Measurements from ENCODE around the gene TCL1A.

The TCL1A gene

GRCh38 chr14:95727056-95727700 is 13.3 kb upstream of the TCL1A start:
- H3K4me3 ChIP-seq (ENCODE audit: low read depth, low read length), result no peak overlapping the region
- no peak for DNase-seq (ENCODE audit: low read depth)
- TF ChIP-seq, protein P1, sequence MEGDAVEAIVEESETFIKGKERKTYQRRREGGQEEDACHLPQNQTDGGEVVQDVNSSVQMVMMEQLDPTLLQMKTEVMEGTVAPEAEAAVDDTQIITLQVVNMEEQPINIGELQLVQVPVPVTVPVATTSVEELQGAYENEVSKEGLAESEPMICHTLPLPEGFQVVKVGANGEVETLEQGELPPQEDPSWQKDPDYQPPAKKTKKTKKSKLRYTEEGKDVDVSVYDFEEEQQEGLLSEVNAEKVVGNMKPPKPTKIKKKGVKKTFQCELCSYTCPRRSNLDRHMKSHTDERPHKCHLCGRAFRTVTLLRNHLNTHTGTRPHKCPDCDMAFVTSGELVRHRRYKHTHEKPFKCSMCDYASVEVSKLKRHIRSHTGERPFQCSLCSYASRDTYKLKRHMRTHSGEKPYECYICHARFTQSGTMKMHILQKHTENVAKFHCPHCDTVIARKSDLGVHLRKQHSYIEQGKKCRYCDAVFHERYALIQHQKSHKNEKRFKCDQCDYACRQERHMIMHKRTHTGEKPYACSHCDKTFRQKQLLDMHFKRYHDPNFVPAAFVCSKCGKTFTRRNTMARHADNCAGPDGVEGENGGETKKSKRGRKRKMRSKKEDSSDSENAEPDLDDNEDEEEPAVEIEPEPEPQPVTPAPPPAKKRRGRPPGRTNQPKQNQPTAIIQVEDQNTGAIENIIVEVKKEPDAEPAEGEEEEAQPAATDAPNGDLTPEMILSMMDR (IDR thresholded peaks at IDR 0.05; ENCODE audit: insufficient read depth, low read depth, low read length, missing control alignments), result no peak

GRCh38 chr14:95725685-95726336 is 11.9 kb upstream of the TCL1A start:
- TF ChIP-seq, protein P1 (IDR thresholded peaks at IDR 0.05; ENCODE audit: insufficient read depth, low read depth, low read length, missing control alignments), result no peak
- DNase-seq (ENCODE audit: low read depth), result peak; percentile 81
- no peak overlapping the region for H3K4me3 ChIP-seq (ENCODE audit: low read depth, low read length)

- TF ChIP-seq, protein P1 (IDR thresholded peaks at IDR 0.05; ENCODE audit: insufficient read depth, low read depth, low read length, missing control alignments), result no peak
- no peak for DNase-seq (ENCODE audit: low read depth)
- H3K4me3 ChIP-seq (ENCODE audit: low read depth, low read length), result no peak overlapping the region
These were observed 8.7 kb upstream of the TCL1A start for GRCh38 chr14:95722525-95723190.

- no peak for DNase-seq (ENCODE audit: low read depth)
- TF ChIP-seq, protein P1 (IDR thresholded peaks at IDR 0.05; ENCODE audit: insufficient read depth, low read depth, low read length, missing control alignments), result no peak
- peak overlapping the region; percentile 79 for H3K4me3 ChIP-seq (ENCODE audit: low read depth, low read length)
These were observed 1.5 kb downstream of the TCL1A start for GRCh38 chr14:95712398-95712797.

GRCh38 chr14:95711476-95712176 is 2.3 kb downstream of the TCL1A start:
- peak overlapping the region; percentile 79 for H3K4me3 ChIP-seq (ENCODE audit: low read depth, low read length)
- TF ChIP-seq, protein P1 (IDR thresholded peaks at IDR 0.05; ENCODE audit: insufficient read depth, low read depth, low read length, missing control alignments), result no peak
- DNase-seq (ENCODE audit: low read depth), result peak; percentile 47

- DNase-seq (ENCODE audit: low read depth), result no peak
- H3K4me3 ChIP-seq (ENCODE audit: low read depth, low read length), result no peak overlapping the region
- TF ChIP-seq, protein P1 (IDR thresholded peaks at IDR 0.05; ENCODE audit: insufficient read depth, low read depth, low read length, missing control alignments), result no peak
These were observed 3.8 kb downstream of the TCL1A start for GRCh38 chr14:95710106-95710505.
